H54 (cell line): Measurements from ENCODE around the gene AUTS2.

Source experiments
- DNase-seq: peaks from one replicate; pipeline ENCODE4 v3.0.0; 2011; ENCODE audit warnings: low spot score, mixed read lengths; ENCODE audit not compliant: insufficient read length
- FAIRE-seq: peaks from 3 replicates; lab custom pipeline; 2011; peaks lifted over from hg19 to GRCh38; lab: Jason Lieb, UNC
- POLR2A ChIP-seq: IDR thresholded peaks from 2 replicates; pipeline ENCODE4 v1.6.1; 2011; ENCODE audit warnings: low read depth, mild to moderate bottlenecking, low read length

The AUTS2 gene

DNA sequence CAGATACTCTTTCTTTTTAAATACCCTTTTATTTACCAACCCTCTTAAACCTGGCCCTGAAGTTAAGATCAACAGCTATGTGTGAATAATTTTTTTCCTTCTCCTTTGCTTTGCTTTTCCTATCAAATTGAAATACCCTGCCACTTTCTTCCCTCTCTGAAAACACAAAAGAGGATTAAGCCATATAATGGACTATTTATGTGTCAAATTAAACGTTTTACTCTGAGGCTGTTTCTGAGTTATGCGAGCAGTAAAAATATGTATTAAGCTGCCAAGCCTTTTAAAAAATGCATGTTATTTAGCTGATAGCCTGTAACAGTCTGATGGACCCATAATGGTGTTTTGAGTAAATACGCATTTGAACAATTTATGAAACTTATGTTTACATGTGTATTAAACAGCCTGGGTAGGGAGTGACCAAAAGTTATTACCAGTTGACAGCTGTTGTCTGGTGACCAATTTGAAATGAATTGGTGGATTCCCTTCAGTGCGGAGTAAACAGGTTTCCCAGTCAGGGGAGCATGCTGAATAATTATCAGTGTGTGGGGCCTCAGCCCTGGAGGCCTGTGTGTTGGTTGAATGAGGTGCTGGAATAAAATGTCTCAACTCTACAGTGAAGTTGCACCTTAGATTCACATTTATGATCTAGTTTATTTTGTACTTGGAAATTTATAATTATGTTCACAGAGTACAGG is 89.6 kb downstream of the AUTS2 start:
- no peak for TF ChIP-seq POLR2A
- no peak for FAIRE-seq

DNA sequence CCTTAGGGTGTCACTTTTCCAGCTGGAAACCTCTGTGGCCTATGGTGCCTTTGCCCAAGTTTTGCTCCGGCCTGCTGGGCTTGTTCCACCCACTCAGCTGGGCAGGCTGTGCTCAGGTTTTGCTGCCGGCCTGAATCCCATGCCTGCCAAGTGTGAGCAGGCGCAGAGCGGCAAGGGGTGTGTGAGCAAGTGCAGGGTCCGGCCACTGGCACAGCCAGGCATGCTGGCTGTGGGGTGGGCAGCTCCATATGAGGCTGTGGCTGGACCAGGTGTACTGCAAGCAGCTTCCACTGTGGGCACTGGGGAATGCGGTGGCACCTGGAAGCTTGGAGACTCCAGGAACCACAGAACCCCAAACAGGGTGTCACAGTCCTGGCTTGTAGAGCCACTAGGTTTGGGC is 92.1 kb downstream of the AUTS2 start:
- TF ChIP-seq POLR2A: no peak
- FAIRE-seq: no peak
- DNase-seq: no peak

More for the DNA sequence above, 89.6 kb downstream of the AUTS2 start:
- DNase-seq: no peak

GRCh38 chr7:69691327-69691726 is 93.1 kb downstream of the AUTS2 start:
- TF ChIP-seq POLR2A: no peak
- no peak for DNase-seq
- no peak for FAIRE-seq

- FAIRE-seq: no peak
- TF ChIP-seq POLR2A: no peak
- no peak for DNase-seq
Measured at GRCh38 chr7:69691734-69692133, 93.5 kb downstream of the AUTS2 start.

DNA sequence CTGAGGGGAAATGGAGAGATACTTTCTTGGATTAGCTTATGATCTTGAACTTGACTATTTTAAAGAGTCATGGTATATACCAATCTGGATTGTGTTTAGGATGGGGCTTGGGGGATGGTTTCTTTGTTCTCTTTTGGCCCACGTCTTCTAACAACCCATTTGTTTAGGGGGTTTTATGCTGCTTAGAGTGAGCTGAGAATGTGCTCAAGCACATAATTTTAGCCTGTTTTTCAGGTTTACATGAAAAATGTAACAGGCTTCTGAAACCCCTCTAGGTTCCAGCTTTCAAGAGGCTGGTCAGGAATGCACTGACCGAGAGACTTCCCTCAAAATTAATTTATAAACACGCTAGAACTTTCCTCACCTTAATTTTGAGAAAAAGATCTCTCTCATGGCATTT is 94.3 kb downstream of the AUTS2 start:
- no peak for TF ChIP-seq POLR2A
- DNase-seq (no peak), FAIRE-seq (no peak)

DNA sequence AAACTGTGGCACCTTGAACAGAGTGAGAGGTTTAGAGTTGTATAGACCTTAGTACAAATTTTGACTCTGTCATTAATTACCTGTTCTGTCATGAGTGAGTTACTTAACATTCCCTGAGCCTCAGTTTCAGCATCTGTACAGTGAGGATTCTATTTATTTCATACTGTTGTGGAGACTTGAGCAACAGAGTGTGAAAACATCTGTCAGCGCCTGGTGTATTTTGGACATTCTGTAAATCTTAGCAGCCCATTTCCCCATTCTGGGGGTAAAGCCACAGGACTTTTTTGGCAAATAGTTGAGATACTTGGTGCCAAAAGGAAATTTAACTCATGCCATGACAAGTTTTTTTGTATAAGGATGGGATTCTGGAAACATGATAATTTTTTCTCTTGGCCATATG is 94.8 kb downstream of the AUTS2 start:
- DNase-seq (no peak), FAIRE-seq (no peak)
- no peak for TF ChIP-seq POLR2A

DNA sequence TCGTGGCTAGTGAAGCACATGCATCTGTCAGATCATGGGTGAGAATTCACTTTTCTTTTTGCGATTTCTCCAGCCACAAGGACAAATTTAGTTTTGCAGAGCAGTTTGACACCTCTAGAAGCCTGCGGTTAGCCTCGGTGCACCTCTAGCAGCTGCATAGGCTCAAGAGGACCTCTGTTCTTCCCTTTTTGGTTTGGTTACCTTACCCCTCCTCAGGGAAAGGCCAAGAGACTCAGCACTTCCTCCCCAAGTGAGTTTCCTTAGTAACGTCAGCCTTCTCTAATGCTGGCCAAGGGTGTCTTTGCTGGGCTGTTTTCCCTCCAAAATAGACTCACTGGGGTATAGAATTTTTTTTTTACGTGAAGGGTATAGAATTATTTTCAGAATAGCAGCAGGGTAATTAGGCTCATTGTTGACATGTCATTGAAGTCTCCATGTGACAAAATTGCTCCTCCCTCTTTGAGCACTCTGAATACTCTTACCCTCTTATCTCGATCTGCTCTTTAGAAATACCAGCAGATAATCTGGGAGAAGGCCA is 97.8 kb downstream of the AUTS2 start:
- FAIRE-seq (no peak), DNase-seq (no peak)
- no peak for TF ChIP-seq POLR2A

DNA sequence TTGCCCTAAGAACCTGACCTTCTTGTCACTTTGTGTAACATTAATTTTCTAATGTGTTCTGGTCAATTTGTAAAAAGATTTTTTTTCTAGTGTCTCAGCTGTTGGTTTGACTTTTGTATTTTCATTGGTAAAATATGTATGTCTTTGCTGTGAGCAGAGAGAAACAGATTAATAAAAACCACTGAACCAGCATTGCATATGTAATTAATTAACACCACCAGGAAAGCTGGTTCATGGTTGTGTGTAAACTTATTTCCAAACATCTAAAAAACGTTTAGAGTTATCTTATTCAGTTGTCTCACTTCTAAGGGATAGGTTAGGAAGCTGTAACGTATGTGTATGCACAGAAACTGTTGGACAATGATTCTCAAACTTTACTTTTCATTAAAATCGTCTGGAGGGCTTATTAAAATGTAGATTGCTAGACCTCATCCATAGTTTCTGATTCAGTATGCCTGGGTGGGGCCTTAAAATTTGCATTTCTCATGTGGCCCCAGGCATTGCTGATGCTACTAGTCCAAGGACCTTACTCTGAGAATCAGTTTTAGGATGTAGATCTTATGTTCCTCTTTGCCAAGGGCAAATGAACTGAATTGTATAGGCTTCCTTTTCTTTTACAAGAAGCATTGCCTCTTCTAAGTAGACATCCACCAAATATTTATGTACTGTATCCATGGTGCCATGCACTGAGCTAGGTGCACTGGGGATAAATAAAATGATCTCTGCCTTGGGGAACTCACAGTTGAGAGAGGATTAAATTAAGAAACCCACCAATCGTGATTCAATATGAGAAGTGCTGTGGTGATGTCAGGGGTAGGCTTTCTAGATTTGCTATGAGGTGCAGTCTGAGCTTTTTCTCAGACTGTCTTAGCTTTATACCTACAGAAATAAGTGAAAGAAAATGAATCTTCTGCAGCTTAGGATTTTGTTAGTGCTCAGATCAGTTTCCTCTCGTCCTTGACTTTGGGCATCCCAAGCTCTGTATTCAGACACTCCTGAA is 98.7 kb downstream of the AUTS2 start:
- TF ChIP-seq POLR2A: no peak

DNA sequence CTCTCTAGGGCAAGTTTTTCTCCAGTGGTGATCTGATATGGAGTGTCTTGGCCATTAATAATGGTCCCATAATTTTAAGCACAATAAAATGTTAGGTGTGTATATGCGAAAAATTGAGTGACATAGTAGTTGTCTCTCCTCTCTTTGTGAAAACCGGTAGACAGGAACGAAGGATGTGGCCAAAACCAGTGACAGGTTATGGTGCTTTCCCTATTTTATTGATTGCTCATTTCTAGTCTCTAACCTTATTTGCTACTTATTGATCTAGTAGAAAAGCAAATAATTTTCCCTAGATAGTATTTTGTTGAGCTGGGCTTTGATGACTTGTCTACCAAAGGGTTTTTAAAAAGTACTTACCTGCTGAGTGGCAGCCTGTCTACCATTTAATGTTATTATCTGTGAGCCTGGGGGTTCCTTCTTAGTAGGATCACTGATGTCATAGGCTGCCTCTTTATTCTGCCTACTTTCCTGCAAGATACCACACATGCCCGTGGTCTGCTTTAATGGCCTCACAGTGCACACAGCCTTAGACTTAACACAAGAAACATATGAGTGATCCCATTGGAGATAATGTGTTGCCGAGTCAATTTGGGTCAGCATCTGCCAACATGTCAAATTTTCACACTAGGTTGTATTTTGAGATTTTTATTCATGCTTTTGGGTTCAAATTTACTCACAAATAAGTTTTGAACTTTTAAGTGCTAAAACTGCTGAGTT is 100.0 kb downstream of the AUTS2 start:
- FAIRE-seq (no peak), DNase-seq (no peak)
- no peak for TF ChIP-seq POLR2A

More for the DNA sequence above, 98.7 kb downstream of the AUTS2 start:
- FAIRE-seq (no peak), DNase-seq (no peak)

DNA sequence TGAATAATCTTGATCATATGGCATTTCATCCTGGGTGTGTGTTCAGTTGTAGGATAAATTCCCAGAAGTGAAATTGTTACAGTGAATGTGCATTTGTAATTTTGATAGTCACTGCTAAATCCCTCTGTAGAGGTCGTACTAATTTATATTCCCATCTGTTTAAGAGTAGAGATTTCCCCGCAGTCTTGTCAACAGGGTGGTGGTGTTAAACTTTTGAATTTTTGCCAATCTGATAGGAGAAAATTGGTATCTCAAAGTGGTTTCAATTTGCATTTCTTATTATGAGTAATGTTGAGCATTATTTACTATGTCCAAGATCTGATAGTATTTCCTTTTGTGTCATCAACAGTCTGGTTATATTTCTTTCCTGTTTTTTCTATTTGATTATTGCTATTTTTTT is 101.7 kb downstream of the AUTS2 start:
- no peak for FAIRE-seq
- TF ChIP-seq POLR2A: no peak
- DNase-seq: no peak

GRCh38 chr7:69700331-69700730 is 102.1 kb downstream of the AUTS2 start:
- no peak for TF ChIP-seq POLR2A
- FAIRE-seq: no peak
- DNase-seq: no peak

GRCh38 chr7:69701288-69701687 is 103.0 kb downstream of the AUTS2 start:
- no peak for TF ChIP-seq POLR2A
- DNase-seq (no peak), FAIRE-seq (no peak)

- no peak for TF ChIP-seq POLR2A
- DNase-seq (no peak), FAIRE-seq (no peak)
Measured at GRCh38 chr7:69702357-69702756, 104.1 kb downstream of the AUTS2 start.

- DNase-seq (no peak), FAIRE-seq (no peak)
- TF ChIP-seq POLR2A: no peak
Measured at GRCh38 chr7:69703099-69703498, 104.8 kb downstream of the AUTS2 start.
